NB4 (cell line): ENCODE data around the gene SNED1.

Source experiments
- DNase-seq: peaks from one replicate; pipeline ENCODE4 v3.0.0; 2010; ENCODE audit warnings: low read depth
- H3K4me3 ChIP-seq: one replicate; pipeline ENCODE4 v1.5.1; 2011; ENCODE audit warnings: mild to moderate bottlenecking, low read depth, low read length, moderate library complexity
- CTCF ChIP-seq: IDR thresholded peaks from one replicate; pipeline ENCODE4 v1.5.1; 2012; ENCODE audit warnings: low read depth, low read length
- MAX ChIP-seq: IDR thresholded peaks from 2 replicates; pipeline ENCODE4 v1.6.1; 2011; ENCODE audit warnings: low read depth, low read length
- MYC ChIP-seq: IDR thresholded peaks from 2 replicates; pipeline ENCODE4 v1.6.1; 2011; ENCODE audit warnings: low read depth, low read length
- POLR2A ChIP-seq: IDR thresholded peaks from 2 replicates; pipeline ENCODE4 v1.6.1; 2011; ENCODE audit warnings: mild to moderate bottlenecking; ENCODE audit not compliant: insufficient read length; ENCODE audit errors: extremely low read depth

Gene SNED1

GRCh38 chr2:241011751-241012510 is 13.5 kb downstream of the SNED1 start:
- no peak for DNase-seq
- H3K4me3 ChIP-seq: no peak overlapping the region
- no peak for TF ChIP-seq MYC
- no peak for TF ChIP-seq MAX
- no peak for TF ChIP-seq CTCF
- TF ChIP-seq POLR2A: no peak

GRCh38 chr2:241014224-241014623 is 15.8 kb downstream of the SNED1 start:
- TF ChIP-seq CTCF (no peak), POLR2A (no peak), MAX (no peak), MYC (no peak)
- no peak overlapping the region for H3K4me3 ChIP-seq
- DNase-seq: no peak

- no peak for DNase-seq
- no peak overlapping the region for H3K4me3 ChIP-seq
- TF ChIP-seq MYC: no peak
- TF ChIP-seq MAX: no peak
- TF ChIP-seq POLR2A: no peak
- no peak for TF ChIP-seq CTCF
Measured at GRCh38 chr2:241014764-241015163, 16.3 kb downstream of the SNED1 start.

- TF ChIP-seq MYC (no peak), MAX (no peak), POLR2A (no peak), CTCF (no peak)
- no peak for DNase-seq
Measured at GRCh38 chr2:241015439-241015838, 17.0 kb downstream of the SNED1 start.

GRCh38 chr2:241017228-241017940 is 19.0 kb downstream of the SNED1 start:
- DNase-seq: no peak
- TF ChIP-seq CTCF (no peak), POLR2A (no peak), MAX (no peak), MYC (no peak)
- H3K4me3 ChIP-seq: no peak overlapping the region

More at GRCh38 chr2:241015439-241015838, 17.0 kb downstream of the SNED1 start:
- H3K4me3 ChIP-seq: no peak overlapping the region
